Mesenchymal stem cell (in vitro differentiated cells and primary cell): ENCODE data around the gene TCEAL3.
"Not testable (repeated sequence)": the region's sequence is repeated elsewhere in the genome, so short reads cannot be mapped to it uniquely, and the experiment has no call there.

Source experiments
- DNase-seq: peaks from one replicate; pipeline ENCODE4 v3.0.0-alpha.2; 2013
- H2AFZ ChIP-seq: one replicate; pipeline ENCODE4 v1.6.1; 2013; ENCODE audit warnings: low read depth, mild to moderate bottlenecking, control low read depth, inconsistent platforms, low read length, moderate library complexity
- H2AK5ac ChIP-seq: 2 replicates; pipeline ENCODE4 v1.6.1; 2013; ENCODE audit warnings: low read length, moderate library complexity, mild to moderate bottlenecking, inconsistent platforms; ENCODE audit not compliant: severe bottlenecking
- H2BK120ac ChIP-seq: one replicate; pipeline ENCODE4 v1.6.1; 2013; ENCODE audit warnings: low read depth, mild to moderate bottlenecking, inconsistent platforms, low read length, moderate library complexity
- H2BK12ac ChIP-seq, 2 experiments: one replicate each; pipeline ENCODE4 v1.6.1; 2013; ENCODE audit warnings: inconsistent platforms in 2 of 2, low read length in 2 of 2, mild to moderate bottlenecking in 2 of 2, moderate library complexity in 2 of 2, control low read depth in 1 of 2
- H2BK15ac ChIP-seq: one replicate; pipeline ENCODE4 v1.6.1; 2013; ENCODE audit warnings: mild to moderate bottlenecking, low read depth, inconsistent platforms; ENCODE audit not compliant: poor library complexity, severe bottlenecking
- H2BK5ac ChIP-seq: 2 replicates; pipeline ENCODE4 v1.6.1; 2013; ENCODE audit warnings: low read depth, mild to moderate bottlenecking, low read length, control low read depth, inconsistent platforms; ENCODE audit not compliant: poor library complexity, severe bottlenecking
- H3K14ac ChIP-seq, 2 experiments: one replicate each; pipeline ENCODE4 v1.6.1; 2013; ENCODE audit warnings: inconsistent platforms in 2 of 2, low read length in 2 of 2, control low read depth in 1 of 2, mild to moderate bottlenecking in 1 of 2, moderate library complexity in 1 of 2
- H3K18ac ChIP-seq, 2 experiments: one replicate each; pipeline ENCODE4 v1.6.1; 2013; ENCODE audit warnings: inconsistent platforms in 2 of 2, low read length in 2 of 2, control low read depth in 1 of 2, low read depth in 1 of 2, mild to moderate bottlenecking in 1 of 2
- H3K23ac ChIP-seq, 2 experiments: one replicate each; pipeline ENCODE4 v1.6.1; 2013; ENCODE audit warnings: inconsistent platforms in 2 of 2, low read length in 2 of 2, mild to moderate bottlenecking in 2 of 2, moderate library complexity in 2 of 2, control low read depth in 1 of 2
- H3K27ac ChIP-seq: 2 replicates; pipeline ENCODE4 v1.5.1; 2013; ENCODE audit warnings: mild to moderate bottlenecking, moderate library complexity, low read length, control low read depth, inconsistent platforms; ENCODE audit not compliant: poor library complexity, severe bottlenecking
- H3K27me3 ChIP-seq, 2 experiments: 2 replicates each; pipeline versions ENCODE4 v1.6.1 to v1.7.0; 2013; ENCODE audit warnings: low read length in 2 of 2, mild to moderate bottlenecking in 2 of 2, moderate library complexity in 2 of 2, control low read depth in 1 of 2, inconsistent platforms in 1 of 2; ENCODE audit not compliant: control insufficient read depth in 1 of 2, insufficient read depth in 1 of 2
- H3K36me3 ChIP-seq, 2 experiments: 2 replicates each; pipeline versions ENCODE4 v1.6.1 to v1.7.0; 2013; ENCODE audit warnings: low read length in 2 of 2, control low read depth in 1 of 2, inconsistent platforms in 1 of 2, low read depth in 1 of 2, mild to moderate bottlenecking in 1 of 2; ENCODE audit not compliant: insufficient read depth in 2 of 2, control insufficient read depth in 1 of 2
- H3K4ac ChIP-seq, 2 experiments: one replicate each; pipeline ENCODE4 v1.6.1; 2013; ENCODE audit warnings: inconsistent platforms in 2 of 2, low read length in 2 of 2, mild to moderate bottlenecking in 2 of 2, moderate library complexity in 2 of 2, control low read depth in 1 of 2, low read depth in 1 of 2
- H3K4me1 ChIP-seq: 2 replicates; pipeline ENCODE4 v1.6.1; 2013; ENCODE audit warnings: low read depth, low read length, control low read depth; ENCODE audit not compliant: control insufficient read depth, insufficient read depth
- H3K4me2 ChIP-seq: 2 replicates; pipeline ENCODE4 v1.6.1; 2013; ENCODE audit warnings: low read length, mild to moderate bottlenecking, inconsistent platforms; ENCODE audit not compliant: poor library complexity, severe bottlenecking
- H3K4me3 ChIP-seq, 2 experiments: 2 replicates each; pipeline versions ENCODE4 v1.5.1 to v1.7.0; 2013; ENCODE audit warnings: low read length in 2 of 2, mild to moderate bottlenecking in 2 of 2, control low read depth in 1 of 2, low read depth in 1 of 2; ENCODE audit not compliant: insufficient read depth in 1 of 2
- H3K79me1 ChIP-seq: replicated peaks from 2 replicates; pipeline ENCODE4 v1.6.1; 2013; ENCODE audit warnings: mild to moderate bottlenecking, control low read depth, low read length, inconsistent platforms; ENCODE audit not compliant: poor library complexity, severe bottlenecking
- H3K9ac ChIP-seq: 2 replicates; pipeline ENCODE4 v1.7.0; 2013; ENCODE audit warnings: mild to moderate bottlenecking, low read length, moderate library complexity
- H3K9me3 ChIP-seq: 2 replicates; pipeline ENCODE4 v1.7.0; 2013; ENCODE audit warnings: mild to moderate bottlenecking, low read length; ENCODE audit not compliant: control insufficient read depth
- H4K8ac ChIP-seq: one replicate; pipeline ENCODE4 v1.6.1; 2013; ENCODE audit warnings: inconsistent platforms, mild to moderate bottlenecking, low read length, moderate library complexity
- H4K91ac ChIP-seq: one replicate; pipeline ENCODE4 v1.6.1; 2013; ENCODE audit warnings: mild to moderate bottlenecking, low read length, inconsistent platforms
- WGBS: methylation state at CpG from one replicate; pipeline ENCODE4 v1.1.7; 2013; ENCODE audit warnings: mixed read lengths; 5-methylcytosine and 5-hydroxymethylcytosine counted together

The TCEAL3 gene

GRCh38 chrX:103647630-103648029, 39.9 kb downstream of the TCEAL3 start:
- Histone ChIP-seq H2BK5ac (no peak overlapping the region), H3K79me1 (no peaks in the 10 kb centered on the region), H3K4ac (no peak overlapping the region), H2AFZ (no peak overlapping the region), H3K27me3 (no peaks in the 10 kb centered on the region), H3K23ac (no peak overlapping the region), H3K9ac (no peak overlapping the region), H3K14ac (no peak overlapping the region), H3K27ac (no peak overlapping the region), H2BK12ac (no peak overlapping the region), H3K36me3 (no peaks in the 10 kb centered on the region), H4K91ac (no peak overlapping the region), H4K8ac (no peak overlapping the region), H2BK120ac (no peak overlapping the region), H3K4me1 (no peaks in the 10 kb centered on the region), H3K4me2 (no peak overlapping the region), H2AK5ac (no peak overlapping the region), H3K4me3 (no peak overlapping the region), H3K9me3 (peaks cover 5% of the 10 kb centered on the region), H3K18ac (no peak overlapping the region), H2BK15ac (no peak overlapping the region)
- DNase-seq = no peak
- WGBS = no CpG with 5 or more reads among the region's 1 CpG

- H2AFZ ChIP-seq = no peak overlapping the region
- H3K27me3 ChIP-seq = no peaks in the 10 kb centered on the region
- no peak overlapping the region for H2BK15ac ChIP-seq
- H3K23ac ChIP-seq = no peak overlapping the region
- no peaks in the 10 kb centered on the region for H3K4me1 ChIP-seq
- H2BK120ac ChIP-seq = no peak overlapping the region
- H3K14ac ChIP-seq = no peak overlapping the region
- no peak overlapping the region for H3K9ac ChIP-seq
- H4K8ac ChIP-seq = no peak overlapping the region
- peaks cover 5% of the 10 kb centered on the region for H3K9me3 ChIP-seq
- H3K27ac ChIP-seq = no peak overlapping the region
- no peak overlapping the region for H3K4me2 ChIP-seq
- no peak overlapping the region for H4K91ac ChIP-seq
- H3K79me1 ChIP-seq = no peaks in the 10 kb centered on the region
- H3K4me3 ChIP-seq = no peak overlapping the region
- no peak overlapping the region for H2AK5ac ChIP-seq
- H3K36me3 ChIP-seq = no peaks in the 10 kb centered on the region
- 100% methylated on average over 2 of the region's 2 CpGs for WGBS
- DNase-seq = no peak
- no peak overlapping the region for H2BK5ac ChIP-seq
- no peak overlapping the region for H3K4ac ChIP-seq
- no peak overlapping the region for H2BK12ac ChIP-seq
- no peak overlapping the region for H3K18ac ChIP-seq
Observed at GRCh38 chrX:103651151-103651773, 43.5 kb downstream of the TCEAL3 start.

GRCh38 chrX:103655230-103656000, 47.7 kb downstream of the TCEAL3 start:
- H3K4me1 ChIP-seq, H2BK15ac ChIP-seq, H3K14ac ChIP-seq, H2BK12ac ChIP-seq, H3K4ac ChIP-seq, H3K27ac ChIP-seq, H2AFZ ChIP-seq, H3K9me3 ChIP-seq, H4K8ac ChIP-seq, H2BK5ac ChIP-seq, H3K23ac ChIP-seq, H2AK5ac ChIP-seq, H4K91ac ChIP-seq, H2BK120ac ChIP-seq, H3K18ac ChIP-seq, H3K36me3 ChIP-seq, H3K4me3 ChIP-seq, H3K4me2 ChIP-seq, H3K79me1 ChIP-seq, H3K27me3 ChIP-seq, DNase-seq, H3K9ac ChIP-seq: not testable (repeated sequence)
- WGBS = 100% methylated on average over 2 of the region's 7 CpGs

GRCh38 chrX:103656617-103657016, 48.9 kb downstream of the TCEAL3 start:
- Histone ChIP-seq H2BK12ac (no peak overlapping the region), H3K9me3 (no peaks in the 10 kb centered on the region), H3K4me2 (no peak overlapping the region), H2AFZ (no peak overlapping the region), H3K4ac (no peak overlapping the region), H4K8ac (no peak overlapping the region), H3K4me1 (no peaks in the 10 kb centered on the region), H3K18ac (no peak overlapping the region), H2BK15ac (no peak overlapping the region), H4K91ac (no peak overlapping the region), H3K14ac (no peak overlapping the region), H3K4me3 (no peak overlapping the region), H3K27ac (no peak overlapping the region), H3K79me1 (no peaks in the 10 kb centered on the region), H2AK5ac (no peak overlapping the region), H3K23ac (no peak overlapping the region), H2BK120ac (no peak overlapping the region), H3K9ac (no peak overlapping the region), H3K36me3 (no peaks in the 10 kb centered on the region), H3K27me3 (peaks cover 0 to 6% of the 10 kb centered on the region in 2 experiments), H2BK5ac (no peak overlapping the region)
- 0% methylated on average over 2 of the region's 3 CpGs for WGBS
- DNase-seq = peak; percentile 71
